22Rv1 (cell line): ENCODE results near the gene ATP1B2.

Experiments
- H3K27ac ChIP-seq: fragments of 450-650 bp; 2 replicates; pipeline ENCODE4 v1.5.1; 2017
- CTCF ChIP-seq: fragments of 450-650 bp; IDR thresholded peaks from 2 replicates; pipeline ENCODE4 v1.5.1; 2017; ENCODE audit warnings: mild to moderate bottlenecking
- ZFX ChIP-seq: fragments of 450-650 bp; IDR thresholded peaks from 2 replicates; pipeline ENCODE4 v1.6.1; 2017; ENCODE audit warnings: antibody characterized with exemption, borderline replicate concordance

The ATP1B2 gene

DNA sequence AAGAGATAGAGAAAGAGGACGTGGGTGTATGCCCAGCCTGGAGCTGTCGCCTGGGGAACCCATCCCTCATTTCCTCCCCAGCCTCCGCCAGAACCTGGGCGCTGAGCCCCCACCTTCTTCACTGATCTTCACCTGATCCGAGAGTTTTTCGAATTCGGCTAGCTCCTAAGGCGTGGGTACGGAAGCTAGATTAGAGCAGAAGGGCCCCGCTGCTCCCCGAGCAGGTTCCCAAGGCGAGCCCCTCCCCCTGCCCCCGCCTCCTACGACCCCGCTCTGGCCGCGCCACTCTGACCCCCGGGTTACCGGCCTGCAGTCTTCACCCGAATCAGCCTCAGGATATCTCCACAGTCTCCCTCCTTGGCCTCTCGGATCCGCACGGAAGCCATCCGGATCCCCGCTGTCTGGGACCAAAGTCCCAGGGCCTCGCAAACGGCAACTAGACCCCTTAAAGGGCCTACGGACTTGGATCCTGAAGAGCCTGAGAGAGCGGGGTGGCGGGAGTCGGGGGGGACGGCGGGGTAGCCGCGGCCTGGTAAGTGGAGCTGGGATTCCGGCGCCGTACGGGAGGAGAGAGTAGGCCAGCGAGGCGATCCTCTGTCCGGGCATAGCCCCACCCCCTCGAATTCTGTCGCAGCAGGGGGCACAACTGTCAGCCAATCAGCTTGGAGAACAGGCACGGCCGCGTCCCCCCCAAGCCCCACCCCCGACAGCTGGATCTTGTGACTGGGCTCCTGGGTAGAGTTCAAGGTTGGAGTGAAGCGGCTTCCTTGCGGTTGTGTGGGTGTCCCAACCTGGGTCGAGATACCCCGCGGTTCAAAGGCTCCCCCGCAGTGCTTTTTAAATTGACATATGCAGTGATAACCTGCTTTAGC, 23.2 kb upstream of the ATP1B2 start, which contains the start of gene SAT2:
Gene SAT2, minus strand, starts transcription at position 572 of the 872 bp plus-strand sequence. Its CDS starts 186 bp downstream, at position 386.
- H3K27ac ChIP-seq, result peak within 1 kb of the TSS; percentile 67
- TF ChIP-seq ZFX, result no peak

GRCh38 chr17:7629939-7630571, 20.7 kb upstream of the ATP1B2 start, which contains the start of gene SHBG:
Gene SHBG, plus strand, starts transcription at chr17:7630135. Its CDS starts 38 bp downstream, at chr17:7630173.
- no peak within 1 kb of the TSS for H3K27ac ChIP-seq

DNA sequence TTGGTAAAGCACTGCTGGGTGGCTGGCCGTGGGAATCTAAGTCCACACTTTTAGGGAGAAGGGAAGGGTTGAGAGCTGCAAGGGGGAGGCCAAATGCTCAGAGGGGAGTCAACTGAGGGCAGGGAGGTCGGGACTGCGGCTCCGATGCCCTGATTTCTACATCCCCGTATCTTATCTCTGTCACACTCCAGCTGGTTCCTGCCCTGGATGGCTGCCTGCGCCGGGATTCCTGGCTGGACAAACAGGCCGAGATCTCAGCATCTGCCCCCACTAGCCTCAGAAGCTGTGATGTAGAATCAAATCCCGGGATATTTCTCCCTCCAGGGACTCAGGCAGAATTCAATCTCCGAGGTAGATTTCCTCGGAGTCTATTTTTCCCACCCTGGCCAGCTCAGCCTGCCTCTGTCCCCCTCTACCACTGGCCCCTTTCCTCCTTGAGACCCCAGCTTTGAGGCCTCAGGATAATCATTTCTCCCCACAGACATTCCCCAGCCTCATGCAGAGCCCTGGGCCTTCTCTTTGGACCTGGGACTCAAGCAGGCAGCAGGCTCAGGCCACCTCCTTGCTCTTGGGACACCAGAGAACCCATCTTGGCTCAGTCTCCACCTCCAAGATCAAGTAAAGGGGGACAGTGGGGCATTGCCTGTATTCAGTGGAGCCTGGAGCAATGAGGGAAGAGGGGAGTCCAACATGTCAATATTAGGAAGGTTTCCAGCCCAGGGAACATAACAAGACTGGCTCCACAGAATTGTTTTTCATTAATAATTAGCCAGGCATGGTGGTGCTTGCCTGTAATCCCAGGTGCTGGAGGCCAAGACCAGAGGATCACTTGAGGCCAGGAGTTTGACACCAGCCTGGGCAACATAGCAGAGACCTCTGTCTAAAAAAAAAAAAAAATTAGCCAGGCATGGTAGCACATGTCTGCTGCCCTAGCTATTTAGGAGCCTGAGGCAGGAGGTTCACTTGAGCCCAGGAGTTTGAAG, 19.0 kb upstream of the ATP1B2 start:
- TF ChIP-seq ZFX (no peak), CTCF (no peak)
- H3K27ac ChIP-seq, result no peak overlapping the region

More at GRCh38 chr17:7629939-7630571, 20.7 kb upstream of the ATP1B2 start, which contains the start of gene SHBG:
- TF ChIP-seq ZFX, result no peak

GRCh38 chr17:7632492-7632894, 18.2 kb upstream of the ATP1B2 start:
- TF ChIP-seq ZFX, result no peak
- TF ChIP-seq CTCF, result peak; percentile 78
- H3K27ac ChIP-seq, result no peak overlapping the region

GRCh38 chr17:7633093-7633492, 17.6 kb upstream of the ATP1B2 start:
- TF ChIP-seq CTCF, result no peak
- TF ChIP-seq ZFX, result no peak
- no peak overlapping the region for H3K27ac ChIP-seq

DNA sequence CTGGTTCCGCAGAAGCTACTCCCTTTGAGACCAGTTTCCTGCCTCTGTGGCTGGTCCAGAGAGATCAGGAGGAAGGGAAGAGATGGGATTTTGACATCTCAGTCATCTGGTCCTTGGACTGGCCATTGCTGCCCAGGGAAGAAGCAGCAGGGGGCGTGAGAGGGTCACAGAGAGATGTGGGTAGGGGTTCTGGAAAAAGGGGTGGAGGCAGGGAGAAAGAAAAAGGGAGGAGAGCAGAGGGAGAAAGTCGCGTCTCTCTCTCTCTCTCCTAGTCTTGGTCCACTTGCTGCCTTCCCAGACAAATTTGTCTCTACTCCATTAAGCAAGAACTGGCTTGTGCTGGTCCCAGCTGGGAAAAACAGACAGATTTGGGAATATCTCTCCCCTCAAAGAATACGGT, 16.3 kb upstream of the ATP1B2 start:
- TF ChIP-seq ZFX (no peak), CTCF (peak; percentile 66)

DNA sequence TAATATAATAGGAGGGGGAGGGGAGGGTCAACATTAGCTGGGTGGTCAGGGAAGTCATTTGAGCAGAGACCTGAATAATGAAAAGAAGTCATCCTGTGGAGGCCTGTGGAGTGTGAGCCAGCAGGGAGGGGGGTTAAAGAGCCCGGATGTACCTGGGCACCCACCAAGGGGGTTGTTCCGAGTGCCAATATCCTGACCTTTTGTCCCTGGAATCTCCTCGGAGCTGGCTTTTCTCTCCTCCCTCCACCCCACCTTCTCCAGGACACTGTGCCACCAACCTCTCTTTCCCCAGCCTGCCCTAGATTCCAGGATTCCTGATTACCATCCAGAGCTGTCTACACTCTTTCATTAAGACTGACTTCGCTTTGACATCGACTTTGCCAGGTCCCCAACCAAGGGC, 14.6 kb upstream of the ATP1B2 start:
- no peak overlapping the region for H3K27ac ChIP-seq
- no peak for TF ChIP-seq CTCF
- no peak for TF ChIP-seq ZFX

More for the DNA sequence above, 16.3 kb upstream of the ATP1B2 start:
- H3K27ac ChIP-seq, result no peak overlapping the region
